Lung (tissue), 12 donors: ENCODE measurements around the gene CUBN. TPM values are rescaled to one million over a fixed set of nuclear protein-coding genes. Genes with fewer than 3 reads are reported as not detected.
A peak's percentile ranks its signal among the peaks of the same experiment; 100 is the strongest.

Source experiments
- ATAC-seq: fragments of 200-7000 bp; cut with Tn5 transposase; one replicate; pipeline ENCODE4 v1.9.1; 2020; ENCODE audit warnings: moderate number of reproducible peaks; ENCODE audit not compliant: insufficient read depth, low FRiP score
- DNase-seq, 3 donors: peaks; one replicate each; pipeline ENCODE4 v3.0.0-alpha.2; 2013 to 2017
- H3K27ac ChIP-seq, 2 donors: one replicate each; pipeline ENCODE4 v1.5.1; 2013; ENCODE audit warnings: mild to moderate bottlenecking in 2 of 2, moderate library complexity in 2 of 2, control low read depth in 1 of 2, inconsistent platforms in 1 of 2, low read depth in 1 of 2, low read length in 1 of 2
- H3K27me3 ChIP-seq, 3 donors: one replicate each; pipeline ENCODE4 v1.5.1; 2013; ENCODE audit warnings: low read length in 2 of 3; ENCODE audit not compliant: control insufficient read depth in 3 of 3, insufficient read depth in 3 of 3
- H3K36me3 ChIP-seq, 4 donors: one replicate each; pipeline ENCODE4 v1.5.1; 2013; ENCODE audit warnings: low read length in 4 of 4, mild to moderate bottlenecking in 1 of 4, moderate library complexity in 1 of 4; ENCODE audit not compliant: control insufficient read depth in 4 of 4, insufficient read depth in 4 of 4
- H3K4me1 ChIP-seq, 5 donors: one replicate each; pipeline ENCODE4 v1.5.1; 2013; ENCODE audit warnings: low read length in 5 of 5, mild to moderate bottlenecking in 2 of 5, moderate library complexity in 1 of 5; ENCODE audit not compliant: control insufficient read depth in 5 of 5, insufficient read depth in 5 of 5
- H3K4me3 ChIP-seq: one replicate; pipeline ENCODE4 v1.5.1; 2013; ENCODE audit warnings: mild to moderate bottlenecking, control low read depth, moderate library complexity
- H3K9ac ChIP-seq, 2 donors: one replicate each; pipeline ENCODE4 v1.5.1; 2013; ENCODE audit warnings: low read length in 2 of 2, control low read depth in 1 of 2; ENCODE audit not compliant: insufficient read depth in 1 of 2
- H3K9me3 ChIP-seq, 4 donors: one replicate each; pipeline ENCODE4 v1.5.1; 2013; ENCODE audit warnings: low read length in 3 of 4, mild to moderate bottlenecking in 1 of 4, moderate library complexity in 1 of 4; ENCODE audit not compliant: control insufficient read depth in 4 of 4, insufficient read depth in 3 of 4
- CTCF ChIP-seq: IDR thresholded peaks from 2 replicates; pipeline ENCODE4 v1.5.1; 2012; ENCODE audit warnings: mild to moderate bottlenecking; ENCODE audit errors: control extremely low read depth, extremely low read depth
- WGBS, 2 donors: extraction: QIAGEN DNeasy Blood & Tissue Kit; methylation state at CpG; one replicate each; pipeline ENCODE4 v1.1.7; 2013; 5-methylcytosine and 5-hydroxymethylcytosine counted together
- polyA plus RNA-seq, 2 donors: library from polyadenylated mRNA; stranded (reverse); fragments of 200-250 nt; gene quantifications; one replicate each; pipeline ENCODE4 v1.2.1, GENCODE V29; 2013
- total RNA-seq, 2 donors: library from RNA; depleted of rRNA in 1 of 2; stranded (reverse); fragments of >200 nt in 1 of 2; gene quantifications; one replicate each; pipeline ENCODE4 v1.2.1, GENCODE V29; 2014 to 2021
- donor health status: control.
- donor health status: control.
- donor health status: Bipolar disorder and iron deficiency.
- donor health status: healthy.
- donor health status: DM: yes; HTN: yes; CAD: no.

Gene CUBN
- total and polyA plus RNA-seq, 4 donors: 0.33 to 5.1 (median 1.0) TPM

GRCh38 chr10:17006631-17007417 is 122.8 kb downstream of the CUBN start:
- Histone ChIP-seq H3K9ac (peak overlapping the region in 1 of 2 donors; percentile 63), H3K27ac (peak overlapping the region; percentile 35 to 94), H3K4me3 (no peak overlapping the region), H3K27me3 (no peaks in the 10 kb centered on the region), H3K9me3 (no peaks in the 10 kb centered on the region), H3K36me3 (no peaks in the 10 kb centered on the region), H3K4me1 (peaks cover 11 to 57% (median 34%) of the 10 kb centered on the region in 5 donors)
- TF ChIP-seq CTCF: no peak
- peak; percentile 85 to 92 (median 92) for DNase-seq
- ATAC-seq: peak; percentile 53
- WGBS, 2 donors: 44 to 63% methylated on average over 12 of the region's 12 CpGs

GRCh38 chr10:17005621-17006566 is 123.7 kb downstream of the CUBN start:
- no peaks in the 10 kb centered on the region for H3K9me3 ChIP-seq
- DNase-seq (no peak), ATAC-seq (no peak)
- 83 to 87% methylated on average over 8 of the region's 8 CpGs for WGBS, 2 donors
- peaks cover 10 to 59% (median 29%) of the 10 kb centered on the region in 5 donors for H3K4me1 ChIP-seq
- TF ChIP-seq CTCF: no peak
- no peak overlapping the region for H3K4me3 ChIP-seq
- no peaks in the 10 kb centered on the region for H3K27me3 ChIP-seq
- H3K9ac ChIP-seq: peak overlapping the region in 1 of 2 donors; percentile 63
- H3K27ac ChIP-seq: peak overlapping the region in 1 of 2 donors; percentile 94
- H3K36me3 ChIP-seq: no peaks in the 10 kb centered on the region

GRCh38 chr10:17004801-17005380 is 124.7 kb downstream of the CUBN start:
- WGBS, 2 donors: 87 to 92% methylated on average over 6 of the region's 6 CpGs
- Histone ChIP-seq H3K36me3 (no peaks in the 10 kb centered on the region), H3K4me3 (no peak overlapping the region), H3K9me3 (no peaks in the 10 kb centered on the region), H3K27me3 (no peaks in the 10 kb centered on the region), H3K4me1 (peaks cover 6 to 57% (median 24%) of the 10 kb centered on the region in 5 donors), H3K9ac (no peak overlapping the region), H3K27ac (no peak overlapping the region)
- no peak for ATAC-seq
- no peak for DNase-seq
- no peak for TF ChIP-seq CTCF
